Astrocyte (in vitro differentiated cells and primary cell): ENCODE data around the gene COL15A1. TPM values are rescaled to one million over a fixed set of nuclear protein-coding genes. Genes with fewer than 3 reads are reported as not detected.

ENCODE experiments used
- DNase-seq: peaks from one replicate; pipeline ENCODE4 v3.0.0-alpha.2; 2010; ENCODE audit warnings: low read depth
- FAIRE-seq: peaks from 2 replicates; lab custom pipeline; 2011; peaks lifted over from hg19 to GRCh38; lab: Jason Lieb, UNC
- H2AFZ ChIP-seq: 2 replicates; pipeline ENCODE4 v1.6.0; 2012; ENCODE audit warnings: low read depth, low read length, inconsistent platforms
- H3K27ac ChIP-seq: 2 replicates; pipeline ENCODE4 v1.5.1; 2011; ENCODE audit warnings: low read depth, low read length, inconsistent platforms
- H3K27me3 ChIP-seq: 2 replicates; pipeline ENCODE4 v1.6.0; 2011; ENCODE audit warnings: low read length, inconsistent platforms; ENCODE audit not compliant: insufficient read depth
- H3K36me3 ChIP-seq: 2 replicates; pipeline ENCODE4 v1.5.1; 2011; ENCODE audit warnings: low read length, inconsistent platforms; ENCODE audit not compliant: insufficient read depth
- H3K4me1 ChIP-seq: 2 replicates; pipeline ENCODE4 v1.5.1; 2011; ENCODE audit warnings: low read length, inconsistent platforms; ENCODE audit not compliant: insufficient read depth
- H3K4me2 ChIP-seq: 2 replicates; pipeline ENCODE4 v1.6.0; 2012; ENCODE audit warnings: low read length, inconsistent platforms
- H3K4me3 ChIP-seq: 2 replicates; pipeline ENCODE4 v1.5.1; 2011; ENCODE audit warnings: low read depth, mild to moderate bottlenecking, low read length, inconsistent platforms; ENCODE audit not compliant: insufficient read depth
- H3K79me2 ChIP-seq: 2 replicates; pipeline ENCODE4 v1.6.0; 2012; ENCODE audit warnings: mild to moderate bottlenecking, low read length, inconsistent platforms; ENCODE audit not compliant: insufficient read depth
- H3K9ac ChIP-seq: 2 replicates; pipeline ENCODE4 v1.6.0; 2012; ENCODE audit warnings: mild to moderate bottlenecking, low read length, inconsistent platforms
- H3K9me3 ChIP-seq: 2 replicates; pipeline ENCODE4 v1.5.1; 2012; ENCODE audit warnings: low read depth, mild to moderate bottlenecking, low read length, inconsistent platforms; ENCODE audit not compliant: insufficient read depth
- H4K20me1 ChIP-seq: 2 replicates; pipeline ENCODE4 v1.6.0; 2012; ENCODE audit warnings: low read length, inconsistent platforms; ENCODE audit not compliant: insufficient read depth
- H3K27ac Mint-ChIP-seq: one replicate; pipeline ENCODE4 v1.8.0; 2021; ENCODE audit warnings: mild to moderate bottlenecking, mixed read lengths; ENCODE audit not compliant: unreplicated experiment
- H3K27me3 Mint-ChIP-seq: one replicate; pipeline ENCODE4 v1.8.0; 2021; ENCODE audit warnings: low read depth, mixed read lengths; ENCODE audit not compliant: unreplicated experiment
- H3K36me3 Mint-ChIP-seq: one replicate; pipeline ENCODE4 v1.8.0; 2021; ENCODE audit warnings: low read depth, mixed read lengths; ENCODE audit not compliant: unreplicated experiment
- H3K4me1 Mint-ChIP-seq: one replicate; pipeline ENCODE4 v1.8.0; 2021; ENCODE audit warnings: low read depth, mixed read lengths; ENCODE audit not compliant: unreplicated experiment
- H3K4me3 Mint-ChIP-seq: one replicate; pipeline ENCODE4 v1.8.0; 2021; ENCODE audit warnings: mild to moderate bottlenecking, moderate library complexity, mixed read lengths; ENCODE audit not compliant: unreplicated experiment
- H3K9me3 Mint-ChIP-seq: one replicate; pipeline ENCODE4 v1.8.0; 2021; ENCODE audit warnings: mild to moderate bottlenecking, mixed read lengths; ENCODE audit not compliant: unreplicated experiment
- CTCF ChIP-seq: IDR thresholded peaks from 2 replicates; pipeline ENCODE4 v1.5.1; 2011; ENCODE audit warnings: low read depth, mild to moderate bottlenecking, inconsistent platforms, low read length, moderate library complexity; ENCODE audit not compliant: insufficient read depth
- EZH2 ChIP-seq: IDR thresholded peaks from 2 replicates; pipeline ENCODE4 v1.6.1; 2012; ENCODE audit warnings: mild to moderate bottlenecking, low read length, inconsistent platforms; ENCODE audit not compliant: insufficient read depth
- total RNA-seq: library from RNA; stranded (reverse); gene quantifications from 2 replicates; pipeline ENCODE4 v1.2.1, GENCODE V29; 2021

Gene COL15A1
- total RNA-seq, 1 donor from 2014 or later: 5.6 TPM

- no peak for DNase-seq
- peak overlapping the region; percentile 89 for H3K4me2 ChIP-seq
- H2AFZ ChIP-seq: no peak overlapping the region
- H3K4me3 ChIP-seq: no peak overlapping the region
- Mint-ChIP-seq H3K4me1 (peaks cover 57% of the 10 kb centered on the region), H3K27ac (no peak overlapping the region), H3K27me3 (no peaks in the 10 kb centered on the region), H3K4me3 (peak overlapping the region; percentile 86), H3K36me3 (peaks cover 2% of the 10 kb centered on the region), H3K9me3 (no peaks in the 10 kb centered on the region)
- H4K20me1 ChIP-seq: peaks cover 68% of the 10 kb centered on the region
- H3K79me2 ChIP-seq: peaks cover 76% of the 10 kb centered on the region
- H3K27me3 ChIP-seq: no peaks in the 10 kb centered on the region
- no peak for TF ChIP-seq CTCF
- no peak for TF ChIP-seq EZH2
- H3K27ac ChIP-seq: no peak overlapping the region
- H3K36me3 ChIP-seq: no peaks in the 10 kb centered on the region
- no peaks in the 10 kb centered on the region for H3K9me3 ChIP-seq
- no peak overlapping the region for H3K9ac ChIP-seq
- peaks cover 21% of the 10 kb centered on the region for H3K4me1 ChIP-seq
- no peak for FAIRE-seq
Measured at GRCh38 chr9:99108131-99108530, 164.4 kb downstream of the COL15A1 start.

GRCh38 chr9:99109522-99109921 lies 165.8 kb downstream of the COL15A1 start:
- no peaks in the 10 kb centered on the region for H3K36me3 ChIP-seq
- no peak overlapping the region for H3K4me3 ChIP-seq
- H4K20me1 ChIP-seq: peaks cover 82% of the 10 kb centered on the region
- Mint-ChIP-seq H3K27me3 (no peaks in the 10 kb centered on the region), H3K4me3 (no peak overlapping the region), H3K9me3 (no peaks in the 10 kb centered on the region), H3K4me1 (peaks cover 56% of the 10 kb centered on the region), H3K27ac (no peak overlapping the region), H3K36me3 (peaks cover 4% of the 10 kb centered on the region)
- H3K27me3 ChIP-seq: no peaks in the 10 kb centered on the region
- no peak overlapping the region for H3K27ac ChIP-seq
- no peaks in the 10 kb centered on the region for H3K9me3 ChIP-seq
- no peak overlapping the region for H3K9ac ChIP-seq
- no peak overlapping the region for H2AFZ ChIP-seq
- no peak for TF ChIP-seq EZH2
- no peak for TF ChIP-seq CTCF
- H3K4me1 ChIP-seq: peaks cover 13% of the 10 kb centered on the region
- peak; percentile 54 for DNase-seq
- no peak for FAIRE-seq
- peaks cover 89% of the 10 kb centered on the region for H3K79me2 ChIP-seq
- no peak overlapping the region for H3K4me2 ChIP-seq

DNA sequence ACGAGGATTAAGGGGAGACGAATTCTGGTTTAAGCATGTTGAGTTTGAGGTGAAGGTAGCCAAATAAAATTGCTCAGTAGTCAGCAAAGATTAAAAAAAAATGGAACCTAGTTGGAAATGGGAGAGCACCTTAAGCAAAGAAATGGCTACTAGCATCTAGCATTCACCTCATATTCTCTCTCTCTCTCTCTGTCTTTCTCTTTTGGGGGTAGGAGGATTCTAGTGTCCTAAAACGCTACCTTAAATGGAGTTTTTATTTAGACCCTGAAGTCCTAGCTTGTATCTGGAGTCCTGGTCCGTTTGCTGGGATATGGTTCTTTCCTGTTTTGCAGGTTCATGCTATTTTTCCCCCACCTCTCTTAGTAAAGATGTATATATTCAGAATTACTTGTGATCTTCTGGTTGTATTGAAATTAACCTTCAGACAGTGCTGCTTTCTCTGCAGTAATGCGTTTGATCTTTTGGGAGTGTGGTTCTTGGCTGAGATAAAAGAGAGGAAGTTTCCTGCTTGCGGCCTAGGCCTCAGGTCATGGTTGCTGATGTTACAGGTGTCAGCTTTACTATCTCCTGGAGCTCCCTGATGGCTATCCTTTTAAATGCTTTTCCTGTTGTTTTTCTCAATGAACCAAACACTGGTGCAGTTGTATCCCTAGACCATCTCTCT lies 169.2 kb downstream of the COL15A1 start:
- H3K36me3 ChIP-seq: no peaks in the 10 kb centered on the region
- no peak overlapping the region for H3K4me3 ChIP-seq
- Mint-ChIP-seq H3K27me3 (no peaks in the 10 kb centered on the region), H3K36me3 (peaks cover 4% of the 10 kb centered on the region), H3K4me1 (peaks cover 61% of the 10 kb centered on the region), H3K9me3 (no peaks in the 10 kb centered on the region), H3K27ac (no peak overlapping the region), H3K4me3 (peak overlapping the region; percentile 6)
- no peak overlapping the region for H2AFZ ChIP-seq
- H3K27ac ChIP-seq: no peak overlapping the region
- no peaks in the 10 kb centered on the region for H3K27me3 ChIP-seq
- no peaks in the 10 kb centered on the region for H3K9me3 ChIP-seq
- FAIRE-seq: no peak
- peaks cover 96% of the 10 kb centered on the region for H3K79me2 ChIP-seq
- no peak overlapping the region for H3K9ac ChIP-seq
- no peak for TF ChIP-seq EZH2
- TF ChIP-seq CTCF: no peak
- no peak for DNase-seq
- H3K4me1 ChIP-seq: no peaks in the 10 kb centered on the region
- no peak overlapping the region for H3K4me2 ChIP-seq
- H4K20me1 ChIP-seq: peaks cover 86% of the 10 kb centered on the region
